HL-60 (cell line): ENCODE data around the gene GAB2.

Experiments used
- POLR2AphosphoS5 ChIP-seq: IDR thresholded peaks from 2 replicates; pipeline ENCODE4 v1.6.1; 2012; ENCODE audit warnings: low read depth
- TF ChIP-seq, protein P1 (sequence below): IDR thresholded peaks from one replicate; pipeline ENCODE4 v1.5.1; 2011; ENCODE audit warnings: low read length, control low read depth, inconsistent platforms; ENCODE audit not compliant: insufficient read depth

- TF ChIP-seq, protein P1, sequence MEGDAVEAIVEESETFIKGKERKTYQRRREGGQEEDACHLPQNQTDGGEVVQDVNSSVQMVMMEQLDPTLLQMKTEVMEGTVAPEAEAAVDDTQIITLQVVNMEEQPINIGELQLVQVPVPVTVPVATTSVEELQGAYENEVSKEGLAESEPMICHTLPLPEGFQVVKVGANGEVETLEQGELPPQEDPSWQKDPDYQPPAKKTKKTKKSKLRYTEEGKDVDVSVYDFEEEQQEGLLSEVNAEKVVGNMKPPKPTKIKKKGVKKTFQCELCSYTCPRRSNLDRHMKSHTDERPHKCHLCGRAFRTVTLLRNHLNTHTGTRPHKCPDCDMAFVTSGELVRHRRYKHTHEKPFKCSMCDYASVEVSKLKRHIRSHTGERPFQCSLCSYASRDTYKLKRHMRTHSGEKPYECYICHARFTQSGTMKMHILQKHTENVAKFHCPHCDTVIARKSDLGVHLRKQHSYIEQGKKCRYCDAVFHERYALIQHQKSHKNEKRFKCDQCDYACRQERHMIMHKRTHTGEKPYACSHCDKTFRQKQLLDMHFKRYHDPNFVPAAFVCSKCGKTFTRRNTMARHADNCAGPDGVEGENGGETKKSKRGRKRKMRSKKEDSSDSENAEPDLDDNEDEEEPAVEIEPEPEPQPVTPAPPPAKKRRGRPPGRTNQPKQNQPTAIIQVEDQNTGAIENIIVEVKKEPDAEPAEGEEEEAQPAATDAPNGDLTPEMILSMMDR: no peak
- TF ChIP-seq POLR2AphosphoS5: no peak
Observed at GRCh38 chr11:78332174-78332866, 85.3 kb downstream of the GAB2 start.
